ENCODE data around the gene GUCY1A2.
A peak's percentile ranks its signal among the peaks of the same experiment; 100 is the strongest.
"Not testable (repeated sequence)": the region's sequence is repeated elsewhere in the genome, so short reads cannot be mapped to it uniquely, and the experiment has no call there.

GUCY1A2 gene

GRCh38 chr11:106840146-106840545 lies 178.1 kb downstream of the GUCY1A2 start:
- no peak for DNase-seq (ENCODE audit: low read depth)

- DNase-seq (ENCODE audit: low read depth), result no peak
Observed at GRCh38 chr11:106834567-106834966, 183.7 kb downstream of the GUCY1A2 start.

DNA sequence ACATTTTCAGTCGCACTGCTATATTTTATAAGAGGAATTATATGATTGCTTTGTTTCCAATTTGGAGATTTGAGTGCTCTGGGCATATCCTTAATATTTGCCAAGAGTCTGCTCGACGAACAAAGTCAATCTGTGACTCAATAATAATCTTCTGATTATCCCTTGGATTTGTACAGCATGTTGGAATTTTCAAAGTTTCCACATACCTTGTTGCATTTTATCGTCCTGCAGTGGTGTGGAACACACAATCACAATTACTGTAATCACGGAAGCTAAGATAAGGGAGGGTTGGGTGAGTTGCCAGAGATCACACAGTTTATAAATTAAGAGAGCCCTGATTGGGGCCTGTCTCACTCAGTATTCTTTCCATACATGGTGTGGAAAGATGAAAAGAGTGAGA lies 189.3 kb downstream of the GUCY1A2 start:
- DNase-seq (ENCODE audit: low read depth), result no peak

- no peak for DNase-seq (ENCODE audit: low read depth)
Observed at GRCh38 chr11:106828576-106828975, 189.7 kb downstream of the GUCY1A2 start.

GRCh38 chr11:106827687-106828086 lies 190.6 kb downstream of the GUCY1A2 start:
- DNase-seq (ENCODE audit: low read depth), result no peak

- DNase-seq (ENCODE audit: low read depth), result not testable (repeated sequence)
Observed at GRCh38 chr11:106826558-106826957, 191.7 kb downstream of the GUCY1A2 start.

GRCh38 chr11:106821826-106822225 lies 196.4 kb downstream of the GUCY1A2 start:
- DNase-seq (ENCODE audit: low read depth), result no peak

- DNase-seq (ENCODE audit: low read depth), result no peak
Observed at GRCh38 chr11:106821291-106821690, 197.0 kb downstream of the GUCY1A2 start.

DNA sequence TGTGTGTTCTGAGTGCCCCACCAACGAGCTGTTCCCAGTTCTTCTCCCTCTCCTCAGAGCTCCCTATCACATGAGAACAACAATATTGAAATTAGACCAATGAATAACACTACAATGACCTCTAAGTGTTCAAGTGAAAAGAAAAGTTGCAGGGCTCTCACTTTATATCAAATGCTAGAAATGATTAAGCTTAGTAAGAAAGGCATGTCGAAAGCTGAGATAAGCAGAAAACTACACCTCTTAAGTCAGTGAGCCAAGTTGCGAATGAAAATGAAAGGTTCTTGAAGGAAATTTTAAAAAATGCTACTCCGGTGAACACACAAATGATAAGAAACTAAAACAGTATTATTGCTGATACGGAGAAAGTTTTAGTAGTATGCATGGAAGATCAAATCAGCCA lies 199.8 kb downstream of the GUCY1A2 start:
- DNase-seq (ENCODE audit: low read depth), result no peak

GRCh38 chr11:106815209-106815608 lies 203.1 kb downstream of the GUCY1A2 start:
- no peak for DNase-seq (ENCODE audit: low read depth)

DNA sequence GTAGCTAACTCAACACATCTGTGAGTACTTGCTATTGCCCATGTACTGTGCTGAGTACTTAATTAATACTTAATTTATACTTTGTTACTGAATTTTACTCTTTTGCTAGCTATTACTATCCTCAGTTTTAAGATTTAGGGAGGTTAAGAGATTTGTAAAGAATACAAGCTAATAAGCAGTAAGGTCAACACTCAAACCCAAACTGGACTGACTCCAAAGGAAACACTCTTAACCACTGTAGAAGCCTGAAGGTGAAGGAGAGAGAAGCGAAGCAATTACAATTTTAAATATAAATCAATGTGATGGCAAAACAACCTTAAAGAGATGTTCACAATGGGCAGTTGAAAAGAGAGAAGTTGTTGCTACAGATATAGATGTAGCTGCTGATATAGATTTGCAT lies 204.5 kb downstream of the GUCY1A2 start:
- no peak for DNase-seq (ENCODE audit: low read depth)

- no peak for DNase-seq (ENCODE audit: low read depth)
Observed at GRCh38 chr11:106794058-106794457, 224.2 kb downstream of the GUCY1A2 start.

GRCh38 chr11:106789406-106789805 lies 228.9 kb downstream of the GUCY1A2 start:
- DNase-seq (ENCODE audit: low read depth), result no peak

DNA sequence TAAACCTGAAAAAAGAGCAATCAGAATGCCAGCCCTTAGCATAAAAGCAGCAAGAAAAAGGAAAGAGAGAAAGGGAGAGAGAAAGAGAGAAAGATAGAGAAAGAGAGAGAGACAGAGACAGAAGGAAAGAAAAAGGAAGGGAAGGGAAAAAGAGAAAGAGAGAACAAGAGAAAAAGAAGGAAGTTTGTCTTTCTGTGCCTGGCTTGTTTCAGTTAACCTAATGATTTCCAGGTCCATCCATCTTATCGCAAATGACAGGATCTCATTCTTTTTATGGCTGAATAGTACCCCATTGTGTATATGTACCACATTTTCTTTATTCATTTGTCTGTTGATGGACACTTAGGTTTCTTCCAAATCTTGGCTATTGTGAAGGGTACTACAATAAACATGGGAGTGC lies 230.8 kb downstream of the GUCY1A2 start:
- no peak for DNase-seq (ENCODE audit: low read depth)

DNA sequence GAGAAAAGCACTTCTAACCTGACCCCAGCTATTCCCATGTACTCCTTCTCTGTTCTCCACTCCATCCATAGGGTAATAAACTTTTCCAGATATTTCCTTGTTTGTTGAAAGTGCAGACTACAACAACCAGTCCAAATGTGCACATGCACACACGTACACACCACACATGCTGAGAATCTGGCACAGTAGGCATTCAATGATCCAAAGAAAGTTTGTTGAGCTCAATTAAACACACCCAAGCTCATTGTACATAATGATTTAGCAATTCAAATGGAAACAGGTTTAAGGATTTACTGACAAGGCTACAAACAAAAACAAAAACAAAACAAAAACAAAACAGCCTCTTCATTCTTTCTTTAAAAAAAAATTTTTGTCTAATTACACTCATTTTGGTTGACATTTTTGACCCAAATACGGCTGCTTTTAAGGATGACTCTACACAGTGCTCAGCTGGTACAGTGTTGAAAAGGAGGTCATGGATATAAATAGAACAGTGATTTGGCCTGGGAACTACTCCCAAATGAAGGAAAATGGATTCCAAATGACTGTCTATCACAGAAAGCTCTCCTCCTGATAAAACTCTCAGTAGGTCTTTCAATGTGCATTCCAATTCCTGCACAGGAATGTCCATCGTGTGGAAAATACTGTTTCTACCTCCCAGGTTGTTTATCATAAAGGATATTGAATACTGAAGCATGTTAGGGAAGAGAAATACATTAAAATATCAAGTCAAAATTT lies 232.2 kb downstream of the GUCY1A2 start:
- peak; percentile 3 for DNase-seq (ENCODE audit: low read depth)

GRCh38 chr11:106777302-106777701 lies 241.0 kb downstream of the GUCY1A2 start:
- DNase-seq (ENCODE audit: low read depth), result not testable (repeated sequence)

GRCh38 chr11:106770489-106771085 lies 247.7 kb downstream of the GUCY1A2 start:
- DNase-seq (ENCODE audit: low read depth), result no peak

GRCh38 chr11:106765469-106766258 lies 252.6 kb downstream of the GUCY1A2 start:
- no peak for DNase-seq (ENCODE audit: low read depth)

- DNase-seq (ENCODE audit: low read depth), result no peak
Observed at GRCh38 chr11:106763501-106763900, 254.8 kb downstream of the GUCY1A2 start.

- DNase-seq (ENCODE audit: low read depth), result no peak
Observed at GRCh38 chr11:106761745-106762144, 256.5 kb downstream of the GUCY1A2 start.

- no peak for DNase-seq (ENCODE audit: low read depth)
Observed at GRCh38 chr11:106761240-106761639, 257.0 kb downstream of the GUCY1A2 start.

DNA sequence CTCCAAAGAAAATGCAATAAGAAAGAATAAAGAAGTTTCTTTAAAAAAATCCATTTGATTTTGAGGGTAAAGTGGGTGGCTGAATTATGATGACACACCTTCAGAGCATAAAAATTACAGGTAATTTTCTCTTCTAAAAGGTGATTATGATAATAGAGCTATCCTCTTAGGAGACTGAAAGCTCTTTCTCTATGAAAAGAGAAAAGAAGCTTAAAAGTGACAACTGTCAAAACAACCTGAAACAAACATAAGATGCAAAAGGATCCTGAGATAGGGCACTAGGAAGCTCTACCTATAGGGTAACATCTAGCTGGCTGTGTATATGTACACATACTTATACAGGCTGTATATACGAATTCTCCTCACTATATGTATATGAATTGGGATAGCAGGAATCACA lies 270.2 kb downstream of the GUCY1A2 start:
- DNase-seq (ENCODE audit: low read depth), result no peak

GRCh38 chr11:106745941-106746340 lies 272.3 kb downstream of the GUCY1A2 start:
- no peak for DNase-seq (ENCODE audit: low read depth)
